ENCODE measurements around the gene THSD4.

Gene THSD4

GRCh38 chr15:71807125-71807629 is 691.9 kb downstream of the THSD4 start:
- no peak for DNase-seq

GRCh38 chr15:71807691-71808091 is 692.4 kb downstream of the THSD4 start:
- no peak for DNase-seq

GRCh38 chr15:71808311-71809020 is 693.2 kb downstream of the THSD4 start:
- no peak for DNase-seq

- DNase-seq: no peak
Observed at GRCh38 chr15:71809346-71809745, 694.1 kb downstream of the THSD4 start.

GRCh38 chr15:71810256-71811035 is 695.2 kb downstream of the THSD4 start, which contains the start of gene NR2E3:
NR2E3 (plus strand) TSS chr15:71810554; CDS start chr15:71810744, 190 bp downstream.
- no peak for DNase-seq

- DNase-seq: no peak
Observed at GRCh38 chr15:71811036-71811736, 695.9 kb downstream of the THSD4 start.

GRCh38 chr15:71811752-71812735 is 696.8 kb downstream of the THSD4 start:
- DNase-seq: no peak

- DNase-seq: no peak
Observed at GRCh38 chr15:71812966-71813722, 697.9 kb downstream of the THSD4 start.

- no peak for DNase-seq
Observed at GRCh38 chr15:71813723-71814470, 698.6 kb downstream of the THSD4 start.

GRCh38 chr15:71815301-71815700 is 700.0 kb downstream of the THSD4 start:
- DNase-seq: no peak

GRCh38 chr15:71817351-71817750 is 702.1 kb downstream of the THSD4 start:
- DNase-seq: no peak

- DNase-seq: no peak
Observed at GRCh38 chr15:71820127-71820526, 704.9 kb downstream of the THSD4 start.

GRCh38 chr15:71821547-71822129 is 706.4 kb downstream of the THSD4 start:
- DNase-seq: no peak

GRCh38 chr15:71822890-71823630 is 707.8 kb downstream of the THSD4 start:
- no peak for DNase-seq

GRCh38 chr15:71823801-71824200 is 708.5 kb downstream of the THSD4 start:
- DNase-seq: no peak

GRCh38 chr15:71825021-71825730 is 709.9 kb downstream of the THSD4 start:
- no peak for DNase-seq

- no peak for DNase-seq
Observed at GRCh38 chr15:71826196-71826595, 710.9 kb downstream of the THSD4 start.

GRCh38 chr15:71830981-71831380 is 715.7 kb downstream of the THSD4 start:
- DNase-seq: no peak

Measured in CD4-positive, alpha-beta T cell treated with Interleukin-4 for 1 hour (primary cell).